K562 (cell line): ENCODE measurements around the gene AQR.

Experiments
- CTCF ChIP-seq, 3 experiments: IDR thresholded peaks in 2 of 3; conservative IDR thresholded peaks in 1 of 3; 2 replicates each; pipeline ENCODE4 v1.5.1; 2011 to 2012; ENCODE audit warnings: low read length in 3 of 3, mild to moderate bottlenecking in 3 of 3, control low read depth in 2 of 3, improper control_type of control experiment in 1 of 3, inconsistent platforms in 1 of 3, low read depth in 1 of 3, mixed read lengths in 1 of 3, moderate library complexity in 1 of 3; ENCODE audit not compliant: insufficient read depth in 2 of 3
- GABPA ChIP-seq: fragments of 200-800 bp; sonication (Bioruptor generic); conservative IDR thresholded peaks from 2 replicates; pipeline ENCODE4 v1.6.1; 2016; ENCODE audit warnings: low read depth, missing genetic modification characterization, missing compliant biosample characterization
- HNRNPL ChIP-seq: fragments of 200-400 bp; formaldehyde crosslinking; IDR thresholded peaks from 2 replicates; pipeline ENCODE4 v1.6.1; 2017; ENCODE audit warnings: low read depth, mild to moderate bottlenecking, low read length
- KDM5B ChIP-seq: fragments of 200-600 bp; sonication (generic); IDR thresholded peaks from 2 replicates; pipeline ENCODE4 v1.6.1; 2012; ENCODE audit warnings: low read depth, mild to moderate bottlenecking, moderate library complexity, low read length, control low read depth, inconsistent platforms; ENCODE audit not compliant: insufficient replicate concordance
- MAX ChIP-seq: sonication (generic); formaldehyde crosslinking; IDR thresholded peaks from 2 replicates; pipeline ENCODE4 v1.9.0; 2022; ENCODE audit warnings: mild to moderate bottlenecking, missing genetic modification reagents
- MYBL2 ChIP-seq, 2 experiments: fragments of 450-650 bp in 1 of 2; sonication (generic) in 1 of 2; formaldehyde crosslinking in 1 of 2; IDR thresholded peaks; 2 replicates each; pipeline versions ENCODE4 v1.6.1 to v1.8.1; 2017 to 2022; ENCODE audit warnings: borderline replicate concordance in 1 of 2, inconsistent platforms in 1 of 2, low read depth in 1 of 2, mild to moderate bottlenecking in 1 of 2, missing genetic modification reagents in 1 of 2, moderate library complexity in 1 of 2
- NCOA1 ChIP-seq: fragments of 450-650 bp; IDR thresholded peaks from 2 replicates; pipeline ENCODE4 v1.6.1; 2016; ENCODE audit warnings: low read depth
- NRF1 ChIP-seq, 2 experiments: fragments of 450-650 bp; IDR thresholded peaks in 1 of 2; conservative IDR thresholded peaks in 1 of 2; 2 replicates each; pipeline ENCODE4 v1.6.1; 2014; ENCODE audit warnings: mild to moderate bottlenecking in 2 of 2
- POLR2A ChIP-seq: fragments of 450-650 bp; conservative IDR thresholded peaks from 2 replicates; pipeline ENCODE4 v1.6.1; 2016
- RNF219 ChIP-seq: fragments of 250-450 bp; sonication (Bioruptor Pico); IDR thresholded peaks from 2 replicates; pipeline ENCODE4 v1.5.0; 2022; ENCODE audit warnings: mild to moderate bottlenecking
- STAT5B ChIP-seq: fragments of 250-450 bp; sonication (Bioruptor Pico); IDR thresholded peaks from 2 replicates; pipeline ENCODE4 v1.8.0; 2021; ENCODE audit warnings: mild to moderate bottlenecking, inconsistent platforms
- ZNF444 ChIP-seq: fragments of 250-450 bp; sonication (Bioruptor Pico); IDR thresholded peaks from 2 replicates; pipeline ENCODE4 v1.4.0; 2020; ENCODE audit warnings: mild to moderate bottlenecking, moderate library complexity

- no peak for TF ChIP-seq MYBL2 (IDR thresholded peaks at IDR 0.05; ENCODE audit: low read depth)
- no peak for TF ChIP-seq MYBL2 (CRISPR knock-in tag; IDR thresholded peaks at IDR 0.05; ENCODE audit: borderline replicate concordance)
- no peak for TF ChIP-seq NCOA1
- TF ChIP-seq MAX (CRISPR knock-in tag): no peak
- no peak for TF ChIP-seq CTCF (IDR thresholded peaks at IDR 0.05 in 2 of 3, conservative IDR thresholded peaks at IDR 0.05 in 1 of 3; ENCODE audit: insufficient read depth in 2 of 3, low read depth in 1 of 3, low read length in 3 of 3)
- no peak for TF ChIP-seq POLR2A
- no peak for TF ChIP-seq HNRNPL
- no peak for TF ChIP-seq GABPA (tag)
- TF ChIP-seq KDM5B: no peak
- TF ChIP-seq STAT5B: no peak
- TF ChIP-seq ZNF444 (CRISPR knock-in tag): no peak
- TF ChIP-seq RNF219 (CRISPR knock-in tag): no peak
- no peak for TF ChIP-seq NRF1 (conservative IDR thresholded peaks at IDR 0.05 in 1 of 2, IDR thresholded peaks at IDR 0.05 in 1 of 2)
Measured at GRCh38 chr15:34886134-34886533, 83.4 kb downstream of the AQR start.
